ENCODE measurements around the gene HNRNPF. TPM values are rescaled to one million over a fixed set of nuclear protein-coding genes. Genes with fewer than 3 reads are reported as not detected.

Gene HNRNPF
- total RNA-seq, 1 donor from 2014 or later: 183 TPM

DNA sequence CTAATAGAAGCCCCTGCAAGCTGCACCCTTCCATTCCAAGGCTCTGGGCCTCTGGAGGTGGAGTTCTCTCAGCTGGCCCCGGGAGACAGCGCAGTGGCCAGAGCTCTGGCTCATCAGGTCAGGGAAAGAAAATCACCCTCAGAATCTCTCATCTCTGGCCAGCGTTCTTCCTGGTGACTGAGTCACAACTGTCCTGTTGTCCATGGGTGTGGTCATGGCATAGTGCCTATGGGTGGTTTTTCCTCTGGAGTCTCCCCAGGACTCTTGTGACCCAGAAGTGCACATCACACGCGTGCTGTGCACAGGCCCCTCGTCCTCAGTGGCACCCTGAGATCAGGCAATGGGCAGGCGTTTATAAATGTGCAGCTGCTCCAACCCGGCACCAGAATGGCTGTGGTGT, 64.9 kb downstream of the HNRNPF start:
- DNase-seq (no peak), ATAC-seq (no peak)
- Histone ChIP-seq H3K36me3 (no peaks in the 10 kb centered on the region), H3K4me3 (no peak overlapping the region), H3K9me3 (no peaks in the 10 kb centered on the region), H3K27me3 (no peaks in the 10 kb centered on the region), H3K27ac (no peak overlapping the region), H3K4me1 (no peaks in the 10 kb centered on the region)
- intact Hi-C loops (cut with DNase I): no loop called here
- TF ChIP-seq, protein P1, sequence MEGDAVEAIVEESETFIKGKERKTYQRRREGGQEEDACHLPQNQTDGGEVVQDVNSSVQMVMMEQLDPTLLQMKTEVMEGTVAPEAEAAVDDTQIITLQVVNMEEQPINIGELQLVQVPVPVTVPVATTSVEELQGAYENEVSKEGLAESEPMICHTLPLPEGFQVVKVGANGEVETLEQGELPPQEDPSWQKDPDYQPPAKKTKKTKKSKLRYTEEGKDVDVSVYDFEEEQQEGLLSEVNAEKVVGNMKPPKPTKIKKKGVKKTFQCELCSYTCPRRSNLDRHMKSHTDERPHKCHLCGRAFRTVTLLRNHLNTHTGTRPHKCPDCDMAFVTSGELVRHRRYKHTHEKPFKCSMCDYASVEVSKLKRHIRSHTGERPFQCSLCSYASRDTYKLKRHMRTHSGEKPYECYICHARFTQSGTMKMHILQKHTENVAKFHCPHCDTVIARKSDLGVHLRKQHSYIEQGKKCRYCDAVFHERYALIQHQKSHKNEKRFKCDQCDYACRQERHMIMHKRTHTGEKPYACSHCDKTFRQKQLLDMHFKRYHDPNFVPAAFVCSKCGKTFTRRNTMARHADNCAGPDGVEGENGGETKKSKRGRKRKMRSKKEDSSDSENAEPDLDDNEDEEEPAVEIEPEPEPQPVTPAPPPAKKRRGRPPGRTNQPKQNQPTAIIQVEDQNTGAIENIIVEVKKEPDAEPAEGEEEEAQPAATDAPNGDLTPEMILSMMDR (IDR thresholded peaks at IDR 0.05): no peak

DNA sequence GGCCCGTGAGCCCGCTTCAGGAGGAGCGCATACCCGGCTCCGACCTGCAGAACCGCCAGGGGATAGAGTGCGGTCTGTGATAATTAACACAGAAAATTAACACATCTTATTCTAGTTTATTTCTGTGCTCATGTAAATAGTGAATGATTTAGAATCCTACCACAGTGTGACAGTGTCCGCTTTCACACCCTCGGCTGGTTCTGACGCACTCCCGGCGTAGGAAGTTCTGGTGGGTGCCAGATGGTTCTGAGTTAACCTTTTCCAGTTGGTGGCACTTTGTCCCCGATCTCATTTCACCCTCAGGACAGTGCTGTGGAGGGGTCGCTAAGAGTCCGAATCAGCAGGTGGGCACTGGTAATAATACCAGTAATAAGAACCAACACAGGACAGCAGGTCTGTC, 65.9 kb downstream of the HNRNPF start:
- DNase-seq: no peak
- Histone ChIP-seq H3K4me1 (no peaks in the 10 kb centered on the region), H3K9me3 (no peaks in the 10 kb centered on the region), H3K4me3 (no peak overlapping the region), H3K36me3 (no peaks in the 10 kb centered on the region), H3K27me3 (no peaks in the 10 kb centered on the region), H3K27ac (no peak overlapping the region)
- TF ChIP-seq, protein P1 (IDR thresholded peaks at IDR 0.05): no peak
- intact Hi-C loops (cut with DNase I): no loop called here
- no peak for ATAC-seq

DNA sequence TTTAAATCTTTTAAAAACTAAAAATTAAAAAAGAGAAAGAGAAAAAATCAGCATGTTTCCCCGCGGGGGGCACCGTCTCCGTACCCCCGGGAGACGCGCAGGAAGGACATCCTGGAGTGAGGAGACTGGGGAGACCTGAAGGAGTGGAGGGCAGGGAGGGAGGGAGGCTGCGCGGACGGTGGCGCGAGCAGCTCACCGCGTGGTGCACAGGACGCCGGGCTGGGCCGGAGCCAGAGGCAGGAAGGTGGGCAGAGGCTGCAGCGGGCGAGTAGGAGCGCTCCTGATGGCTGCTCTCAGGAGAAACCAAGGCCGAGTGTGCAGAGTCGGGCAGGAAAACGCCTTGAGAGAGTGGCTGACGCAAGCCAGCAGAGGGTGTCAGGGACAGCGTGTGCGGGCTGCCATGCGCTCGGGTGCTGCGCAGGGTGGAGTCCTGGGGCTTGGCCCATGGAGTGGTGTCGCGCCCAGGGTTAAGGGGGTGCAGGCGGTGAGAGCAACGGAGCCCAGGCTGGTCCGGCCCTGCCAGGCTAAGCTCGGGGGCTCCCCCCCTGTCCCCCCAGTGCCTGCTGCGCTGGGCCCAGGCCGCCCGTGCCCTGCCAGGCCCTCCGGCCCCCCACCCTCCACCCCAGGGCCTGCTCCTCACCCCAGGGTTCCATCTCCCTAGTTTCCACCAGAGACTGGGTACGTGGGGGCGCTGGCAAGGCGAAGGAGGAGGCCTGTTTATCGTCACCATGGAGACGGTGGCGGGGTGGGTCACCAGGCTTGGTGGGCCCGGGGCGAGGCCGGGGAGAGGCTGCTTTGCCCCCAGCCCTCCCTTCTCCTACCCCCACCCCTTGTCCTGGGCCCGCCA, 66.5 kb downstream of the HNRNPF start:
- intact Hi-C loops (cut with DNase I): no loop called here
- TF ChIP-seq, protein P1 (IDR thresholded peaks at IDR 0.05): no peak
- H3K27me3 ChIP-seq: no peaks in the 10 kb centered on the region
- H3K27ac ChIP-seq: no peak overlapping the region
- H3K9me3 ChIP-seq: no peaks in the 10 kb centered on the region
- H3K4me1 ChIP-seq: no peaks in the 10 kb centered on the region
- DNase-seq: no peak
- no peak for ATAC-seq
- no peak overlapping the region for H3K4me3 ChIP-seq
- H3K36me3 ChIP-seq: no peaks in the 10 kb centered on the region

DNA sequence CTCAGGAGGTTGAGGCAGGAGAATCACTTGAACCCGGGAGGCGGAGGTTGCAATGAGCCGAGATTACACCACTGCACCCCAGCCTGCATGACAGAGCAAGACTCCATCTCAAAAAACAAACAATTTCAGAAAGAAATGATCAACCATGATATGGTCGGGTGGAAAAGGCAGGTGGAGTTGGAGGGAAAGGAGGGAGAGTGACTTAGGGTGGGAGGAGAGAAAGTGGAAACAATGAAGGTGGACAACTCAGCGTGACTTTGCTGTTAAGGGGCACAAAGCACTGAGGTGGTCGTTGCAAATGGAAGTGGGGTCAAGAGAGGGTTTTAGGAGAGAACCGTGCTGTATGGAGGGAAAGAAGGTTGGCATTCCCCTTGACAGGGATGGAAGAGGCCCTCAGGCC, 67.5 kb downstream of the HNRNPF start:
- no peak overlapping the region for H3K4me3 ChIP-seq
- no peaks in the 10 kb centered on the region for H3K9me3 ChIP-seq
- TF ChIP-seq, protein P1 (IDR thresholded peaks at IDR 0.05): no peak
- H3K27ac ChIP-seq: no peak overlapping the region
- intact Hi-C loops (cut with DNase I): no loop called here
- H3K27me3 ChIP-seq: no peaks in the 10 kb centered on the region
- no peaks in the 10 kb centered on the region for H3K36me3 ChIP-seq
- ATAC-seq: no peak
- peaks cover 4% of the 10 kb centered on the region for H3K4me1 ChIP-seq
- DNase-seq: no peak

DNA sequence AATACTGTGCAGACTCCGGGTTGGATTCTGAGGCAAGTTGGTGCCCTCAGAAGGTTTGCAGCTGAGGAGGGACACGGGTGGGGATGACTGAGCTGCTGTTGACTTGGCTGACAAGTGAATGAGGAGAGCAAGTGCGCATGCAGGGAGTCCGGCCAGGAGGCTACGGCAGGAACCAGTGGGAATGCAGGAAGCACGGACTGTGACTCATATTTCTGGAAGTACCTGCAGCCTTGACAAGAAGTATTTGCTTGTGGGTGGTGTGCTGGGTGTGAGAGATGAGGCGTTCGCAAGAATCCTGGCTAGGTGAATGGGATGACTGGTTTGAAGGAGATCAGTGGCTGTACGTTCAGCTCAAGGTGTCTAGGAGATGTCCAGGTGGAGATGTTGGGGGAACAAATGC, 68.4 kb downstream of the HNRNPF start:
- H3K36me3 ChIP-seq: no peaks in the 10 kb centered on the region
- ATAC-seq: peak; percentile 89
- intact Hi-C loops (cut with DNase I): no loop called here
- DNase-seq: peak; percentile 87
- peaks cover 10% of the 10 kb centered on the region for H3K4me1 ChIP-seq
- no peak overlapping the region for H3K27ac ChIP-seq
- TF ChIP-seq, protein P1 (IDR thresholded peaks at IDR 0.05): no peak
- H3K9me3 ChIP-seq: no peaks in the 10 kb centered on the region
- H3K27me3 ChIP-seq: no peaks in the 10 kb centered on the region
- H3K4me3 ChIP-seq: no peak overlapping the region

Measured in upper lobe of right lung (tissue), 1 donor.